HepG2 (cell line): ENCODE measurements around the gene PALM. TPM values are rescaled to one million over a fixed set of nuclear protein-coding genes. Genes with fewer than 3 reads are reported as not detected.

Experiments
- ARID2 ChIP-seq: sonication (generic); formaldehyde crosslinking; IDR thresholded peaks from 2 replicates; pipeline ENCODE4 v1.8.1; 2022; ENCODE audit warnings: mild to moderate bottlenecking, missing genetic modification reagents, borderline replicate concordance
- CEBPB ChIP-seq: IDR thresholded peaks from 2 replicates; pipeline ENCODE4 v1.6.1; 2011; ENCODE audit warnings: low read depth, low read length, improper control_type of control experiment, borderline replicate concordance
- ELF3 ChIP-seq: IDR thresholded peaks from 2 replicates; pipeline ENCODE4 v1.6.1; 2016; ENCODE audit warnings: missing genetic modification reagents, missing compliant biosample characterization
- KLF11 ChIP-seq: IDR thresholded peaks from 2 replicates; pipeline ENCODE4 v1.6.1; 2016; ENCODE audit warnings: missing compliant biosample characterization
- PAXIP1 ChIP-seq: sonication (generic); formaldehyde crosslinking; conservative IDR thresholded peaks from 2 replicates; pipeline ENCODE4 v1.4.0; 2020; ENCODE audit warnings: mild to moderate bottlenecking, missing genetic modification reagents, moderate library complexity
- PRDM15 ChIP-seq: sonication (generic); formaldehyde crosslinking; IDR thresholded peaks from 2 replicates; pipeline ENCODE4 v1.4.0; 2020; ENCODE audit warnings: missing genetic modification reagents
- ZMYM2 ChIP-seq: sonication (generic); formaldehyde crosslinking; IDR thresholded peaks from 2 replicates; pipeline ENCODE4 v1.8.0; 2022; ENCODE audit warnings: mild to moderate bottlenecking, missing genetic modification reagents
- ZNF142 ChIP-seq: sonication (generic); formaldehyde crosslinking; IDR thresholded peaks from 2 replicates; pipeline ENCODE4 v1.4.0; 2020; ENCODE audit warnings: missing genetic modification reagents
- ZNF253 ChIP-seq: sonication (generic); formaldehyde crosslinking; IDR thresholded peaks from 2 replicates; pipeline ENCODE4 v1.8.0; 2022; ENCODE audit warnings: mild to moderate bottlenecking, missing genetic modification reagents, borderline replicate concordance
- ZNF362 ChIP-seq: sonication (generic); formaldehyde crosslinking; IDR thresholded peaks from 2 replicates; pipeline ENCODE4 v1.4.0; 2020; ENCODE audit warnings: missing genetic modification reagents, mild to moderate bottlenecking, borderline replicate concordance
- ZNF576 ChIP-seq: sonication (generic); formaldehyde crosslinking; IDR thresholded peaks from 2 replicates; pipeline ENCODE4 v1.4.0; 2020; ENCODE audit warnings: mild to moderate bottlenecking, missing genetic modification reagents
- ZNF850 ChIP-seq: sonication (generic); formaldehyde crosslinking; conservative IDR thresholded peaks from 2 replicates; pipeline ENCODE4 v1.9.0; 2021; ENCODE audit warnings: mild to moderate bottlenecking, missing genetic modification reagents
- polyA plus RNA-seq, 8 experiments: library from polyadenylated mRNA; depleted of rRNA in 3 of 8; stranded (reverse) in 7 of 8; unstranded in 1 of 8; fragments of >200 nt; fragmentation: Illumina TruSeq in 4 of 8; extraction: Trizol in 4 of 8; gene quantifications; 2 replicates each; pipeline versions ENCODE4 v1.2.1 to v1.2.3, GENCODE V29; 2011 to 2016; ENCODE audit warnings: low read depth in 4 of 8, missing spikeins in 1 of 8, mixed read lengths in 1 of 8; ENCODE audit not compliant: insufficient read depth in 1 of 8
- total RNA-seq, 5 experiments: library from RNA; depleted of rRNA; stranded (reverse); fragments of >200 nt; fragmentation: Illumina TruSeq; extraction: Trizol; gene quantifications; 2 replicates each; pipeline ENCODE4 v1.2.3, GENCODE V29; 2016; ENCODE audit warnings: low read depth in 1 of 5

PALM gene
- total and polyA plus RNA-seq, 2 of the 13 experiments (the other 11 are each of a cell fraction or from before 2014, with no cell fraction given): 4.0 to 9.7 TPM

- TF ChIP-seq CEBPB (peak; percentile 53; the same call in 1 of the 2 replicates), PAXIP1 (CRISPR knock-in tag) (peak; percentile 75), ZNF142 (CRISPR knock-in tag) (peak; percentile 34; the same call in 1 of the 2 replicates), ZMYM2 (peak; percentile 76; the same call in 1 of the 2 replicates), PRDM15 (CRISPR knock-in tag) (no peak), ZNF253 (CRISPR knock-in tag) (no peak), ARID2 (CRISPR knock-in tag) (no peak), KLF11 (no peak), ZNF576 (no peak), ELF3 (CRISPR knock-in tag) (no peak), ZNF850 (CRISPR knock-in tag) (no peak), ZNF362 (0 out of 2 replicates have a peak, but pooled peaks have one; percentile 47)
Measured at GRCh38 chr19:789701-790060, 80.9 kb downstream of the PALM start (continued).
